ENCODE results near the gene STK32C.

GRCh38 chr10:132195366-132196075, 112.2 kb downstream of the STK32C start:
- no peak for TF ChIP-seq CTCF (IDR thresholded peaks at IDR 0.05 in 2 of 3, conservative IDR thresholded peaks at IDR 0.05 in 1 of 3; ENCODE audit: control insufficient read depth in 2 of 3, extremely low read depth in 1 of 3, insufficient read depth in 1 of 3, low read depth in 3 of 3, low read length in 3 of 3)
- no peak for TF ChIP-seq ELK1 (IDR thresholded peaks at IDR 0.05; ENCODE audit: low read depth, low read length)
- no peak for TF ChIP-seq POLR2A (IDR thresholded peaks at IDR 0.05; ENCODE audit: low read depth, low read length)
- no peak for TF ChIP-seq BCLAF1 (IDR thresholded peaks at IDR 0.05)
- no peak for TF ChIP-seq TAF1 (IDR thresholded peaks at IDR 0.05; ENCODE audit: borderline replicate concordance, low read depth, low read length)
- TF ChIP-seq TCF7 (IDR thresholded peaks at IDR 0.05; ENCODE audit: borderline replicate concordance): no peak
- TF ChIP-seq PRDM15 (CRISPR knock-in tag; IDR thresholded peaks at IDR 0.05): no peak
- no peak for TF ChIP-seq MTA2 (IDR thresholded peaks at IDR 0.05; ENCODE audit: low read depth)
- no peak for TF ChIP-seq ZNF384 (IDR thresholded peaks at IDR 0.05; ENCODE audit: borderline replicate concordance, low read depth, low read length)
- no peak for TF ChIP-seq E4F1 (IDR thresholded peaks at IDR 0.05; ENCODE audit: borderline replicate concordance, partially characterized antibody)
- no peak for TF ChIP-seq FOXM1 (IDR thresholded peaks at IDR 0.05; ENCODE audit: low read depth, low read length)
- TF ChIP-seq PBX3 (IDR thresholded peaks at IDR 0.05; ENCODE audit: insufficient replicate concordance, low read depth, low read length): no peak
- TF ChIP-seq ZBTB40 (IDR thresholded peaks at IDR 0.05; ENCODE audit: borderline replicate concordance): no peak
- no peak for TF ChIP-seq IRF4 (IDR thresholded peaks at IDR 0.05; ENCODE audit: low read depth, low read length)

All from GM12878 (cell line).